ENCODE results near the gene WSB2. TPM values are rescaled to one million over a fixed set of nuclear protein-coding genes. Genes with fewer than 3 reads are reported as not detected.
"Not testable (repeated sequence)": the region's sequence is repeated elsewhere in the genome, so short reads cannot be mapped to it uniquely, and the experiment has no call there.

WSB2 gene
- total and polyA plus RNA-seq, 10 donors, result 14.4 to 63.2 (median 43.6) TPM

DNA sequence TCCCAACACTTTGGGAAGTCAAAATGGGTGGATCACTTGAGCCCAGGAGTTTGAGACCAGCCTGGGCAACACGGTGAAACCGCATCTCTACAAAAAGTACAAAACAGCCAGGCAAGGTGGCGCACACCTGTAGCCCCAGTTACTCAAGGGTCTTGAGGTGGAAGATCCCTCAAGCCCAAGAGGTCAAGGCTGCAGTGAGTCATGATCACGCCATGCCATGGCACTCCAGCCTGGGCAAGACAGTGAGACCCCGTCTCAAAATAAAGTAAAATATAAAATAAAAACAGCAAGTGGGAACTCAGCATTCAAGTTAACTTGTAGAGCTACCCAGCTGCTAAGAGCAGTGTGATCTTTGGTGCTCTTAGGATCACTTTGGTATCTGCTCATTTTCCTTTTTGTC is 31.8 kb downstream of the WSB2 start:
- peaks cover 4 to 100% (median 85%) of the 10 kb centered on the region in 6 donors for H3K36me3 ChIP-seq
- H3K4me1 ChIP-seq, result no peaks in the 10 kb centered on the region
- WGBS, 5 donors, result 93 to 99% (median 98%) methylated on average over 5 of the region's 5 CpGs
- no peaks in the 10 kb centered on the region for H3K27me3 ChIP-seq (replicated peaks in 1 of 7)
- intact Hi-C loops (cut with DNase I; ENCODE audit: low total_unique reads), result no loop called here
- H3K27ac ChIP-seq, result no peak overlapping the region
- DNase-seq, result no peak
- TF ChIP-seq POLR2AphosphoS5 (IDR thresholded peaks at IDR 0.05), result no peak
- no peak for TF ChIP-seq POLR2A (IDR thresholded peaks at IDR 0.05)
- no peak for TF ChIP-seq CTCF (IDR thresholded peaks at IDR 0.05 in 8 of 11, conservative IDR thresholded peaks at IDR 0.05 in 3 of 11)
- H3K4me3 ChIP-seq, result no peak overlapping the region
- H3K9me3 ChIP-seq, result no peaks in the 10 kb centered on the region

DNA sequence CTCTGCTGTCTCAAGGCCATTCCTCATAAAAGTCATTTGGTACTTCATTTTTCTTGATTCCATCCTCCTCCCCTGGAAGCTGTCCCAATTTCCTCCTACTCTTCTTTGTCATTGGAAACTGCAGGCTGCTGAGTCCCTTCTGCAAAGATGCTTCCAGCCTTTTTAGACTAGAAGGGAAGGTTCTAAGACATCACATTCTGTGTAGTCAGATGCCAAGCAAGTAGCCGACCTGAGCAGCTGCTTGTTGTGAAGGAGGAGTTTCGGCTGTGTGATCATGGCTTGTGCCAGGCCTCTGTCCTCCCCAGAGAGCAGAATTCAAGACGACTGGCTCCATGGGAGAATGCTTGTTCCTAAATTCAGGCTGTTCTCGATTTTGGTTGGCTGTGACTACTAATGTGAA is 35.8 kb downstream of the WSB2 start:
- H3K27ac ChIP-seq, result no peak overlapping the region
- TF ChIP-seq POLR2A (IDR thresholded peaks at IDR 0.05) (no peak), CTCF (IDR thresholded peaks at IDR 0.05 in 8 of 11, conservative IDR thresholded peaks at IDR 0.05 in 3 of 11) (no peak), POLR2AphosphoS5 (IDR thresholded peaks at IDR 0.05) (no peak)
- no peaks in the 10 kb centered on the region for H3K27me3 ChIP-seq (replicated peaks in 1 of 7)
- peaks cover 4 to 98% (median 54%) of the 10 kb centered on the region in 6 donors for H3K36me3 ChIP-seq
- no peak overlapping the region for H3K4me3 ChIP-seq
- no peak for DNase-seq
- H3K4me1 ChIP-seq, result no peaks in the 10 kb centered on the region
- H3K9me3 ChIP-seq, result no peaks in the 10 kb centered on the region
- intact Hi-C loops (cut with DNase I; ENCODE audit: low total_unique reads), result no loop called here
- whole genome bisulfite sequencing, 5 donors, result 84 to 96% (median 92%) methylated on average over 4 of the region's 4 CpGs

GRCh38 chr12:118023301-118023860 is 37.6 kb downstream of the WSB2 start:
- no peak overlapping the region for H3K27ac ChIP-seq
- intact Hi-C loops (cut with DNase I; ENCODE audit: low total_unique reads), result no loop called here
- TF ChIP-seq POLR2A (IDR thresholded peaks at IDR 0.05) (no peak), POLR2AphosphoS5 (IDR thresholded peaks at IDR 0.05) (no peak)
- no peaks in the 10 kb centered on the region for H3K9me3 ChIP-seq
- DNase-seq, result no peak
- no peak overlapping the region for H3K4me3 ChIP-seq
- peaks cover 0 to 2% (median 0%) of the 10 kb centered on the region in 6 donors for H3K4me1 ChIP-seq
- H3K27me3 ChIP-seq (replicated peaks in 1 of 7), result no peaks in the 10 kb centered on the region
- peaks cover 4 to 98% (median 58%) of the 10 kb centered on the region in 6 donors for H3K36me3 ChIP-seq
- WGBS, 5 donors, result 85 to 88% (median 86%) methylated on average over 9 of the region's 9 CpGs

- no peak for DNase-seq
- Histone ChIP-seq H3K4me1 (peaks cover 0 to 9% (median 3%) of the 10 kb centered on the region in 6 donors), H3K36me3 (peaks cover 4 to 94% (median 52%) of the 10 kb centered on the region in 6 donors), H3K9me3 (no peaks in the 10 kb centered on the region), H3K4me3 (no peak overlapping the region), H3K27ac (no peak overlapping the region), H3K27me3 (replicated peaks in 1 of 7) (no peaks in the 10 kb centered on the region)
- intact Hi-C loops (cut with DNase I; ENCODE audit: low total_unique reads), result no loop called here
- TF ChIP-seq POLR2AphosphoS5 (IDR thresholded peaks at IDR 0.05) (no peak), CTCF (IDR thresholded peaks at IDR 0.05 in 8 of 11, conservative IDR thresholded peaks at IDR 0.05 in 3 of 11) (no peak)
- WGBS, 5 donors, result 86 to 98% (median 95%) methylated on average over 3 of the region's 3 CpGs
Measured at GRCh38 chr12:118022728-118023109, 38.3 kb downstream of the WSB2 start.

- intact Hi-C loops (cut with DNase I; ENCODE audit: low total_unique reads); H3K4me3 ChIP-seq; H3K27me3 ChIP-seq (replicated peaks in 1 of 7); H3K9me3 ChIP-seq; DNase-seq; H3K27ac ChIP-seq: not testable (repeated sequence)
- peaks cover 0 to 14% (median 8%) of the 10 kb centered on the region in 6 donors for H3K4me1 ChIP-seq
- 90 to 98% (median 93%) methylated on average over 13 of the region's 13 CpGs for whole genome bisulfite sequencing, 5 donors
- peaks cover 4 to 88% (median 49%) of the 10 kb centered on the region in 6 donors for H3K36me3 ChIP-seq
Measured at GRCh38 chr12:118022097-118022727, 38.8 kb downstream of the WSB2 start.

Data from spleen (tissue), 11 donors.